IMR-90 (cell line): ENCODE data around the gene PVALEF. TPM values are rescaled to one million over a fixed set of nuclear protein-coding genes. Genes with fewer than 3 reads are reported as not detected.

Experiments used
- ATAC-seq: fragments of 200-7000 bp; cut with Tn5 transposase; 2 replicates; pipeline ENCODE4 v1.9.1; 2020; ENCODE audit warnings: low read depth, mild to moderate bottlenecking, moderate library complexity
- BruUV-seq: library from RNA; stranded (reverse); fragments of 400-500 nt; replicated peaks from 2 replicates; lab custom pipeline; 2021; lab: Mats Ljungman, UMichigan
- CTCF ChIA-PET: fragments of 300-600 bp; formaldehyde crosslinking; extraction: SDS; loops from one replicate; lab custom pipeline; 2021; ENCODE audit warnings: antibody characterized with exemption; lab: Yijun Ruan, JAX
- POLR2A ChIA-PET: fragments of 300-600 bp; sonication (Branson Sonifier 250); formaldehyde crosslinking; loops from one replicate; lab custom pipeline; 2022; ENCODE audit warnings: antibody characterized with exemption; ENCODE audit not compliant: unreplicated experiment; lab: Charles Lee
- DNase-seq: peaks from one replicate; pipeline ENCODE4 v3.0.0; 2013
- H2AFZ ChIP-seq: replicated peaks from 2 replicates; pipeline ENCODE3; 2013; ENCODE audit warnings: low read length, mild to moderate bottlenecking; ENCODE audit not compliant: poor library complexity
- H2AK5ac ChIP-seq: 2 replicates; pipeline ENCODE4 v1.6.1; 2013; ENCODE audit warnings: low read depth, low read length, inconsistent platforms
- H2AK9ac ChIP-seq: replicated peaks from 2 replicates; pipeline ENCODE3; 2013; ENCODE audit warnings: mild to moderate bottlenecking, low read depth, low read length, moderate library complexity; ENCODE audit not compliant: poor library complexity
- H2BK120ac ChIP-seq: 2 replicates; pipeline ENCODE4 v1.6.1; 2013; ENCODE audit warnings: low read depth, low read length, inconsistent platforms
- H2BK15ac ChIP-seq: 3 replicates; pipeline ENCODE4 v1.6.1; 2013; ENCODE audit warnings: low read depth, low read length, inconsistent platforms
- H2BK20ac ChIP-seq: 2 replicates; pipeline ENCODE4 v1.6.1; 2013; ENCODE audit warnings: low read depth, mild to moderate bottlenecking, inconsistent platforms, low read length, moderate library complexity
- H2BK5ac ChIP-seq: 2 replicates; pipeline ENCODE4 v1.6.1; 2013; ENCODE audit warnings: mild to moderate bottlenecking, low read depth, low read length, inconsistent platforms; ENCODE audit not compliant: poor library complexity, severe bottlenecking
- H3K14ac ChIP-seq: replicated peaks from 2 replicates; pipeline ENCODE4 v1.6.1; 2013; ENCODE audit warnings: low read depth, low read length, inconsistent platforms
- H3K18ac ChIP-seq: 2 replicates; pipeline ENCODE4 v1.6.1; 2013; ENCODE audit warnings: low read depth, low read length, control low read depth
- H3K23ac ChIP-seq: 2 replicates; pipeline ENCODE4 v1.6.1; 2013; ENCODE audit warnings: low read depth, low read length, inconsistent platforms
- H3K27ac ChIP-seq: 2 replicates; pipeline ENCODE4 v1.5.1; 2013; ENCODE audit warnings: mild to moderate bottlenecking, control low read depth, low read length; ENCODE audit not compliant: insufficient read depth
- H3K27me3 ChIP-seq: 2 replicates; pipeline ENCODE4 v1.6.1; 2013; ENCODE audit warnings: low read length; ENCODE audit not compliant: control insufficient read depth, insufficient read depth
- H3K36me3 ChIP-seq: 2 replicates; pipeline ENCODE4 v1.6.1; 2013; ENCODE audit warnings: low read length, mixed read lengths; ENCODE audit not compliant: control insufficient read depth, insufficient read depth
- H3K4ac ChIP-seq: 2 replicates; pipeline ENCODE4 v1.6.1; 2013; ENCODE audit warnings: low read depth, low read length, inconsistent platforms
- H3K4me1 ChIP-seq: 2 replicates; pipeline ENCODE4 v1.6.1; 2013; ENCODE audit warnings: low read length, mixed read lengths; ENCODE audit not compliant: control insufficient read depth, insufficient read depth
- H3K4me2 ChIP-seq: 2 replicates; pipeline ENCODE4 v1.6.1; 2013; ENCODE audit warnings: low read depth, mild to moderate bottlenecking, control low read depth, low read length, moderate library complexity
- H3K4me3 ChIP-seq: 2 replicates; pipeline ENCODE4 v1.5.1; 2013; ENCODE audit warnings: low read depth, mild to moderate bottlenecking, control low read depth, low read length, moderate library complexity; ENCODE audit not compliant: insufficient read depth
- H3K56ac ChIP-seq: 2 replicates; pipeline ENCODE4 v1.6.1; 2013; ENCODE audit warnings: low read length, inconsistent platforms; ENCODE audit not compliant: insufficient read depth; ENCODE audit errors: extremely low read depth
- H3K79me1 ChIP-seq, 2 experiments: 2 replicates each; pipeline ENCODE4 v1.6.1; 2013; ENCODE audit warnings: low read length in 2 of 2, inconsistent platforms in 1 of 2, low read depth in 1 of 2
- H3K9ac ChIP-seq: 2 replicates; pipeline ENCODE4 v1.6.1; 2013; ENCODE audit warnings: low read depth, low read length, control low read depth
- H3K9me1 ChIP-seq: 2 replicates; pipeline ENCODE4 v1.6.1; 2013; ENCODE audit warnings: low read length, inconsistent platforms; ENCODE audit not compliant: insufficient read depth
- H3K9me3 ChIP-seq: 2 replicates; pipeline ENCODE4 v1.6.1; 2013; ENCODE audit warnings: low read length; ENCODE audit not compliant: control insufficient read depth, insufficient read depth
- H4K20me1 ChIP-seq: 2 replicates; pipeline ENCODE4 v1.6.1; 2013; ENCODE audit warnings: low read length, inconsistent platforms; ENCODE audit not compliant: insufficient read depth
- H4K5ac ChIP-seq: 2 replicates; pipeline ENCODE4 v1.6.1; 2013; ENCODE audit warnings: mild to moderate bottlenecking, low read depth, low read length, control low read depth
- H4K8ac ChIP-seq, 2 experiments: 2 replicates each; pipeline ENCODE4 v1.6.1; 2013; ENCODE audit warnings: low read depth in 2 of 2, low read length in 2 of 2, control low read depth in 1 of 2, inconsistent platforms in 1 of 2
- H4K91ac ChIP-seq: 2 replicates; pipeline ENCODE4 v1.6.1; 2013; ENCODE audit warnings: low read depth, low read length, inconsistent platforms; ENCODE audit not compliant: insufficient read depth
- BHLHE40 ChIP-seq: fragments of 150-350 bp; IDR thresholded peaks from 2 replicates; pipeline ENCODE4 v1.6.1; 2016; ENCODE audit warnings: mild to moderate bottlenecking, low read depth, low read length
- CHD1 ChIP-seq: IDR thresholded peaks from 2 replicates; pipeline ENCODE4 v1.6.1; 2012; ENCODE audit warnings: low read depth, low read length, improper control_type of control experiment
- MAFK ChIP-seq: IDR thresholded peaks from 2 replicates; pipeline ENCODE4 v1.6.1; 2012; ENCODE audit warnings: low read depth, low read length, improper control_type of control experiment
- RAD21 ChIP-seq: IDR thresholded peaks from 2 replicates; pipeline ENCODE4 v1.6.1; 2012; ENCODE audit warnings: low read length, improper control_type of control experiment
- RCOR1 ChIP-seq: IDR thresholded peaks from 2 replicates; pipeline ENCODE4 v1.6.1; 2012; ENCODE audit warnings: mild to moderate bottlenecking, low read length, improper control_type of control experiment; ENCODE audit not compliant: insufficient replicate concordance
- SMC3 ChIP-seq: fragments of 150-350 bp; IDR thresholded peaks from 2 replicates; pipeline ENCODE4 v1.6.1; 2016; ENCODE audit warnings: low read depth, mild to moderate bottlenecking, antibody characterized with exemption, low read length, moderate library complexity
- WGBS, 2 experiments: methylation state at CpG; one replicate each; pipeline versions ENCODE4 v1.1.5 to v1.1.7; 2013; ENCODE audit warnings: missing lambda C conversion rate in 2 of 2; ENCODE audit not compliant: insufficient read length in 1 of 2; ENCODE audit errors: extremely low coverage in 2 of 2; 5-methylcytosine and 5-hydroxymethylcytosine counted together
- dilution Hi-C: fragments of 300-500 bp; cut with HindIII; formaldehyde crosslinking; loops from one replicate; pipeline ENCODE4 v1.14.3; 2018; ENCODE audit warnings: low sequenced_read_pairs; ENCODE audit not compliant: unreplicated experiment
- in situ Hi-C: fragments of 300-500 bp; cut with MboI; formaldehyde crosslinking; loops from 3 replicates; pipeline ENCODE4 v1.14.3; 2019; ENCODE audit warnings: low sequenced_read_pairs, inconsistent platforms, mixed read lengths
- intact Hi-C: fragments of 100-400 bp; cut with micrococcal nuclease; formaldehyde crosslinking; loops from 2 replicates; pipeline ENCODE4 v1.10.0; 2022
- polyA plus RNA-seq, 3 experiments: library from polyadenylated mRNA; depleted of rRNA; stranded (reverse); fragments of >200 nt; gene quantifications; 2 replicates each; pipeline ENCODE4 v1.2.3, GENCODE V29; 2012; ENCODE audit warnings: low replicate concordance in 1 of 3
- total RNA-seq: library from RNA; depleted of rRNA; stranded (reverse); fragments of >200 nt; gene quantifications from 2 replicates; pipeline ENCODE4 v1.2.3, GENCODE V29; 2012
- TF ChIP-seq, protein P1 (sequence below): conservative IDR thresholded peaks from 2 replicates; pipeline ENCODE4 v1.5.1; 2012; ENCODE audit warnings: mild to moderate bottlenecking, low read depth, low read length, improper control_type of control experiment

Gene PVALEF
- total and polyA plus RNA-seq, 2 of the 4 experiments (the other 2 are of a cell fraction), result not detected

DNA sequence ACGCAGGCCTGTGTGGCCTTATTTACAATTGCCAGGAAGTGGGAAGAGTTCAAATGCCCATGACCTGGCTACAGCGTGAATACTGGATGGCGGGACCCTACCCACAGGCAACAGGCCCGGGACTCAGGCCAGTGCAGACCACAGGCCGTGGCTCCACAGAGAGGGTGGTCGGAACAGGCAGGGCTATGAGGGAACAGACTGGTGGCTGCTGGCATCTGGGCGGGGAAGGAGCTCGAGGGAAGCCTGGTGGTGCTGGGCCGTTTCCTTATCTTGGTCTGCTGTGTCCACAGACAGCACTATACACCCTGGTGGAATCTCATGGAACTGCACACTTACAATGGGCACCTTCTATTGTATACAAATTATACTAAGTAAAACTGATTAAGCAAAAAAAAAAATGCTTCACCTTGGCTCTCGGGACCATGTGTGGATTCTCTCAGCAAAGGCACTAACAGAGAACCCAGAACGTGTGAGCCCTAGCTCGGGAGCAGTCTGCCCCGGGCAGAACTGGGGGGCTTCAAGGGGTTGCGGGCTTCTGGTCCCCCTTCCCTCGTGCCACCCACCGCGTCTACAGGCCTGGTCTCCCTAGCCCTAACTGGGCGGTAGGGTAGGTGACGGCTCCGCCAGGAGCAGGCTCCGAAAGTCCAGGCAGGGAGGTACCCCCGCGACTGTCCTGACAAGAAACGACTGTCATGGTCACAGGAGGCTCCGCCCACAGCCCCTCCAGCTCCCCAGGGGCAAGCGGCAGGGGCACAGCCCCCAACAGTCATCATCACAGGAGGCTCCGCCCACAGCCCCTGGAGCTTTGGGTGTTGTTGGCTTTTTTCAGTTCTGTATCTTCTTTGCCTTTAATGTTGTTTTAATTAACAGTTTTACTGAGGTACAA lies 35.6 kb downstream of the PVALEF start:
- in situ Hi-C loops (no loop called here), dilution Hi-C loops (no loop called here), intact Hi-C loops (loop anchor here (1.0 kb wide), 1 partner anchor 59 kb away; no protein-coding TSS in a partner anchor)
- peak; percentile 100 for ATAC-seq
- no peak for TF ChIP-seq BHLHE40
- peak; percentile 3; the same call in 1 of the 2 replicates for TF ChIP-seq MAFK
- TF ChIP-seq CHD1, result no peak
- TF ChIP-seq, protein P1, sequence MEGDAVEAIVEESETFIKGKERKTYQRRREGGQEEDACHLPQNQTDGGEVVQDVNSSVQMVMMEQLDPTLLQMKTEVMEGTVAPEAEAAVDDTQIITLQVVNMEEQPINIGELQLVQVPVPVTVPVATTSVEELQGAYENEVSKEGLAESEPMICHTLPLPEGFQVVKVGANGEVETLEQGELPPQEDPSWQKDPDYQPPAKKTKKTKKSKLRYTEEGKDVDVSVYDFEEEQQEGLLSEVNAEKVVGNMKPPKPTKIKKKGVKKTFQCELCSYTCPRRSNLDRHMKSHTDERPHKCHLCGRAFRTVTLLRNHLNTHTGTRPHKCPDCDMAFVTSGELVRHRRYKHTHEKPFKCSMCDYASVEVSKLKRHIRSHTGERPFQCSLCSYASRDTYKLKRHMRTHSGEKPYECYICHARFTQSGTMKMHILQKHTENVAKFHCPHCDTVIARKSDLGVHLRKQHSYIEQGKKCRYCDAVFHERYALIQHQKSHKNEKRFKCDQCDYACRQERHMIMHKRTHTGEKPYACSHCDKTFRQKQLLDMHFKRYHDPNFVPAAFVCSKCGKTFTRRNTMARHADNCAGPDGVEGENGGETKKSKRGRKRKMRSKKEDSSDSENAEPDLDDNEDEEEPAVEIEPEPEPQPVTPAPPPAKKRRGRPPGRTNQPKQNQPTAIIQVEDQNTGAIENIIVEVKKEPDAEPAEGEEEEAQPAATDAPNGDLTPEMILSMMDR, result peak; percentile 65
- peak; percentile 55 for TF ChIP-seq RAD21
- TF ChIP-seq RCOR1, result no peak
- TF ChIP-seq SMC3, result peak; percentile 58
- WGBS, 2 experiments, result 96% methylated on average over 5 of the region's 27 CpGs; no CpG with 5 or more reads in 1 of the 2 experiments
- Histone ChIP-seq H4K8ac (no peak overlapping the region), H3K56ac (no peak overlapping the region), H3K9me3 (no peaks in the 10 kb centered on the region), H4K91ac (no peak overlapping the region), H3K4ac (no peak overlapping the region), H3K4me3 (no peak overlapping the region), H3K4me2 (no peak overlapping the region), H4K20me1 (peaks cover 5% of the 10 kb centered on the region; the same call in 1 of the 2 replicates), H3K14ac (no peak overlapping the region), H3K23ac (no peak overlapping the region), H2BK20ac (no peak overlapping the region), H2BK5ac (no peak overlapping the region), H2AFZ (peak overlapping the region; percentile 78), H2AK9ac (peak overlapping the region; percentile 22), H3K9me1 (no peaks in the 10 kb centered on the region), H2BK15ac (no peak overlapping the region), H2BK120ac (no peak overlapping the region), H3K79me1 (no peaks in the 10 kb centered on the region), H4K5ac (no peak overlapping the region), H3K4me1 (no peaks in the 10 kb centered on the region), H3K27me3 (no peaks in the 10 kb centered on the region), H3K18ac (no peak overlapping the region), H2AK5ac (no peak overlapping the region), H3K36me3 (peaks cover 4% of the 10 kb centered on the region), H3K27ac (no peak overlapping the region), H3K9ac (no peak overlapping the region)
- ChIA-PET POLR2A (no interaction called here), CTCF (interaction anchor here (0.6 to 1.0 kb wide), 4 partner anchors 9 to 416 kb away, joined by 3 to 4 read pairs (median 3); no protein-coding TSS in a partner anchor)
- peak; percentile 72 for DNase-seq
- BruUV-seq, result no TSS peak
